HG03280 (cell line): ENCODE measurements around the gene RHOV.

Experiments used
- ATAC-seq: cut with Tn5 transposase; IDR thresholded peaks from one replicate; pipeline ENCODE4 v1.9.1; 2021; ENCODE audit warnings: mild to moderate bottlenecking, moderate library complexity; ENCODE audit not compliant: unreplicated experiment

RHOV gene

GRCh38 chr15:40904552-40905201 is 30.6 kb upstream of the RHOV start:
- no peak for ATAC-seq

DNA sequence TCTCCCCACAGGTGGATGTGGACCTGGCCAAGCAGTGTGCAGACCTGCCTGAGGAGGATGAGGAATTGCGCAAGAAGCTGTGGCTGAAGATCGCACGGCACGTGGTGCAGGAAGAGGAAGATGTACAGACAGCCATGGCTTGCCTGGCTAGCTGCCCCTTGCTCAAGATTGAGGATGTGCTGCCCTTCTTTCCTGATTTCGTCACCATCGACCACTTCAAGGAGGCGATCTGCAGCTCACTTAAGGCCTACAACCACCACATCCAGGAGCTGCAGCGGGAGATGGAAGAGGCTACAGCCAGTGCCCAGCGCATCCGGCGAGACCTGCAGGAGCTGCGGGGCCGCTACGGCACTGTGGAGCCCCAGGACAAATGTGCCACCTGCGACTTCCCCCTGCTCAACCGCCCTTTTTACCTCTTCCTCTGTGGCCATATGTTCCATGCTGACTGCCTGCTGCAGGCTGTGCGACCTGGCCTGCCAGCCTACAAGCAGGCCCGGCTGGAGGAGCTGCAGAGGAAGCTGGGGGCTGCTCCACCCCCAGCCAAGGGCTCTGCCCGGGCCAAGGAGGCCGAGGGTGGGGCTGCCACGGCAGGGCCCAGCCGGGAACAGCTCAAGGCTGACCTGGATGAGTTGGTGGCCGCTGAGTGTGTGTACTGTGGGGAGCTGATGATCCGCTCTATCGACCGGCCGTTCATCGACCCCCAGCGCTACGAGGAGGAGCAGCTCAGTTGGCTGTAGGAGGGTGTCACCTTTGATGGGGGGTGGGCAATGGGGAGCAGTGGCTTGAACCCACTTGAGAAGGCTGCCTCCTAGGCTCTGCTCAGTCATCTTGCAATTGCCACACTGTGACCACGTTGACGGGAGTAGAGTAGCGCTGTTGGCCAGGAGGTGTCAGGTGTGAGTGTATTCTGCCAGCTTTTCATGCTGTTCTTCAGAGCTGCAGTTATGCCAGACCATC is 28.8 kb upstream of the RHOV start:
- ATAC-seq = no peak

- no peak for ATAC-seq
Measured at GRCh38 chr15:40901053-40901443, 27.0 kb upstream of the RHOV start.

DNA sequence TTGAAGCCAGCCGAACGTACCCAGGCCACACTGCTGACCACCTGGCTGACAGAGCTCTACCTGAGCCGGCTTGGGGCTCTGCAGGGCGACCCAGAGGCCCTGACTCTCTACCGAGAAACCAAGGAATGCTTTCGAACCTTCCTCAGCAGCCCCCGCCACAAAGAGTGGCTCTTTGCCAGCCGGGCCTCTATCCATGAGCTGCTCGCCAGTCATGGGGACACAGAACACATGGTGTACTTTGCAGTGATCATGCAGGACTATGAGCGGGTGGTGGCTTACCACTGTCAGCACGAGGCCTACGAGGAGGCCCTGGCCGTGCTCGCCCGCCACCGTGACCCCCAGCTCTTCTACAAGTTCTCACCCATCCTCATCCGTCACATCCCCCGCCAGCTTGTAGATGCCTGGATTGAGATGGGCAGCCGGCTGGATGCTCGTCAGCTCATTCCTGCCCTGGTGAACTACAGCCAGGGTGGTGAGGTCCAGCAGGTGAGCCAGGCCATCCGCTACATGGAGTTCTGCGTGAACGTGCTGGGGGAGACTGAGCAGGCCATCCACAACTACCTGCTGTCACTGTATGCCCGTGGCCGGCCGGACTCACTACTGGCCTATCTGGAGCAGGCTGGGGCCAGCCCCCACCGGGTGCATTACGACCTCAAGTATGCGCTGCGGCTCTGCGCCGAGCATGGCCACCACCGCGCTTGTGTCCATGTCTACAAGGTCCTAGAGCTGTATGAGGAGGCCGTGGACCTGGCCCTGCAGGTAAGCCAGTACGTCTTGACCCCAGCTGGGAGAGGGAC is 26.4 kb upstream of the RHOV start:
- no peak for ATAC-seq

- ATAC-seq = no peak
Measured at GRCh38 chr15:40899536-40900207, 25.6 kb upstream of the RHOV start.

- ATAC-seq = peak; percentile 36
Measured at GRCh38 chr15:40894681-40895448, 20.8 kb upstream of the RHOV start.

GRCh38 chr15:40893733-40894680 is 20.0 kb upstream of the RHOV start, which contains the start of gene VPS18:
Gene VPS18 (plus strand): TSS chr15:40894450. CDS start chr15:40894769, 319 bp downstream.
- ATAC-seq = peak; percentile 92

GRCh38 chr15:40893019-40893670 is 19.1 kb upstream of the RHOV start:
- no peak for ATAC-seq

DNA sequence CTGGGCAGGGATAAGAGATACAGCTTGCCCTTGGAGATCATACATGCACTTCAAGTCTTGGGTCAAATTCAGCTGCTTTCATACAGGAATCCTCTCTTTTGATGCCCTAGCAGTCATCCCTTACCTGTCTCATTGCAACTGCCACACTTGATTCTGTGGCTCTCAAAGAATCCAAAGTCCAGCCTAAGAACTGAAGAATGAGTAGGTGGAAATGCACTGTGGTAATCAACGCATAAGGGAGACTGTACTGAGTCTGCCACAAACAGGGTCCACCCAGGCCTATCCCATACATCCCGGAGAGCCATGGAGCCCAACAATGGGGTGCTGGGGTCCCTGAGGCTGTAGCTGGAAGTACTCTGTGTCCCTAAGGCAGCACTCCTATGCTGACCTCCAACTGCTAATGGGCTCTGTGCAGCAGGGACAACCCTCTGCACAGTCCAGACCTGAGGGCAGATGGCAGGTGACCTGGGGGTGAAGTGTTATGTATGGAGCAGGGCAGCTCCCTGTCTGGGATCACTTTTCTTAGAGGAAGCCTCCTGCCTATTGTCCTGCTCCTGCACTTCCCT is 18.5 kb upstream of the RHOV start:
- no peak for ATAC-seq

DNA sequence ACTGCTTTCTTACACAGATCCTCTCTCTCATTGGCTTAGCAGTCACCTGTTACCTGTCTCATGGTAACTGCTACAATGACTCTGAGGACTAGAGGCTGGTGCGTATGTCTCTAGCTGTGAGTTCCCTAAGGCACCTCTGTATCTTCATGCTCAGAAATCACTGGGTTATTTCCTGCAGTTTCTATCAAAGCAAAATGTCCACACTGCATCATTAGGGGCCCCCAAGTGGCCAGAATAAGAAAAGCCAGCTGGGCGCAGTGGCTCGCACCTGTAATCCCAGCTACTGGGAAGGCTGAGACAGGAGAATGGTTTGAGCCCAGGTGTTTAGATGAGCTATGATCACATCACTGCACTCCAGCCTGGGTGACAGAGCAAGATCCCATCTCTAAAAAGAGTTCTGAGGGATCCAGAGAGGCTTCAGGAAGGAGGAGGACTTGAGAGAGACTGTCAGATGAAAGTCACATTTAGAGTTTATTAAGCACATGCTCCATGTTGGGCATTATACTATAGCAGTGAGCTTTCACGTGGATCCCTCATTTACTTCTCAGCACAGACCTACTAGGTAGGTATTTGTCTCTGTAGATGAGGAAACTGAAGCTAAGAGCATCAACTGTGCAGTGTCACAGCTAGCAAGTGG is 17.9 kb upstream of the RHOV start:
- ATAC-seq = no peak

DNA sequence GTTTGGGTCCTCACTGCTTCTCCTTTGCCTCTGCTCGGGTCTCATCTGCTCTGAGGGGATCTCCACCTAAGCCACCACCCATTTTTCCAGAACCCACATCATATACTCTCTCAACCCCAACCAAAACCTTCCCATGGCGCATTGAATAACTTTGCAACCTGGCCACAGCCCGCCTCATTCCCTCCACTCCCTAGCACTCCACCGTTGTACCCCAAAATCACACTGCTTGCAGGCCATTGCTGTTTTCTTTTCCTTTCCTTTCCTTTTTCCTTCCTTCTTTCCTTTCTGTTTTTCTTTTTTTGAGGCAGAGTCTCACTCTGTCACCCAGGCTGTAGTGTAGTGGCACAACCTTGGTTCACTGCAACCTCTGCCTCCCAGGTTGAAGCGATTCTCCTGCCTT is 17.1 kb upstream of the RHOV start:
- no peak for ATAC-seq

DNA sequence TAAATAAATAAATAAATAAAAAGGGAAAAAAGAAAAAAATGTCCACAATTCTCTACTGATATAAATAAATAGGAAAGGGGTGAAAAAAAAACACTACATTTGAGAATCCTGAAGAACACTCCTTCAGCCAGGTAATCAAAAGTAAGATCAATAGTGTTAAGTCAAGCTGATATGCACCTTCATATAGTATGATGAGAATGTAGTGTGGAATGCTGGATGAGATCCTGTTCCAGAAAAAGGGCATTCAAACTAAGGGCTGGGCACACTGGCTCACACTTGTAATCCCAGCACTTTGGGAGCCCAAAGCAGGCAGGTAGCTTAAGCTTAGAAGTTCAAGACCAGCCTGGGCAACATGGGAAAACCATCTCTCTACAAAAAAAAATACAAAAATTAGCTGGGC is 15.1 kb upstream of the RHOV start:
- no peak for ATAC-seq

DNA sequence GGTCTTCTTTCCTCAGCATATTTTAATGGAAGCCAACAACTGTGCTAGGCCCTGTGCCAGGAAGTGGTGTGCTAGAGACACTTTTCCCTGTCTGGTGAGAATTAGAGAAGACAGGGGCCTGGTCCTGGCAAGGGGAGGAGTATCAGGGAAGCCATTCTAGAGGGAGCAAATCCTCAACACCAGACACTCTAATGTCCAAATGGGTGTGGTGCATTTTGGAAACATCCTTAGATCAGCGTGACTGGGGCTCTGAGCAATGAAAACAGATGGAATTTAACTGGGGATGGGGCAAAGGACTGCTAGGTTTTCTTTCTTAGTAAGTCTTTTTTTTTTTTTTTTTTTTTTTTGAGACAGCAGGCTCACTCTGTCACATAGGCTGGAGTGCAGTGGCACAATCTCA is 12.6 kb upstream of the RHOV start:
- no peak for ATAC-seq

GRCh38 chr15:40881351-40881750 is 7.3 kb upstream of the RHOV start:
- no peak for ATAC-seq

DNA sequence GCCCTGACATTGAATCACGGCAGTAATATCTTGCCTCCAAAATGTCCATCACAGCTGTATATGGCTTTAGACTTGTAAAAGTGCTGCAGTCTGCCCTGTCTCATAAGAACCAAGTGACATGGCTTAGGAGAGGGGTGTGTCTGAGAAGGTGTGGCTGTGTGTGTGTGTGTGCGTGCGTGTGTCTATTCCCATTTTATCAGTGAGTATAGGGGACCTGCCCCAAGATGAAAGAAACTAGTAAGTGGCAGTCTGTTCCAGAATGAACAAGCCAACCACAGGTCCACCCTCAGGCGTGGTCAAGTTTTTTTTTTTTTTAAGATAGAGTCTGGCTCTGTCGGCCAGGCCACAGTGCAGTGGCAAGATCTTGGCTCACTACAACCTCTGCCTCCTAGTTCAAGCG is 5.6 kb upstream of the RHOV start:
- no peak for ATAC-seq

DNA sequence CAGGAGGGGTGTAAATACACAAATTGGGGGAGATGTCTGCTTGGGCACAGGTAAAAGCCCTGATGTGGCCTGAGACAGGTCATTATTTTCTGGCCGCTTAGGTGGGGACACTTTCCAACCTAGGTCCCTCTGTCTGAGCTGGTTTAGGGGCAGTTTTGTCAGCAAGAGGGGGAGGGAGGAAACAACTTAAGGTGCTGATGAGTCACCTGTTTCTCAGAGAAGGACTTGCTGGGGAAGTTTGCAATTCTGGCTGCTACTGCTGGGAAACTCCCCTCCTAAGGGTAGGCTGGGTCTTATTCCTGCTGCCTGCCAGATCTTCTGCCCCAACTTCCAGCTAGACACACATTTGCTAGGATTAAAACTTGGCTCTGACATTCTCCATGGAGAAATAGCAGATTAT is 4.8 kb upstream of the RHOV start:
- ATAC-seq = no peak

- no peak for ATAC-seq
Measured at GRCh38 chr15:40877694-40878093, 3.7 kb upstream of the RHOV start.
